Mucosa of descending colon (tissue), 3 donors: Measurements from ENCODE around the gene FILIP1. TPM values are rescaled to one million over a fixed set of nuclear protein-coding genes. Genes with fewer than 3 reads are reported as not detected.

Experiments
- ATAC-seq: fragments of 200-7000 bp; cut with Tn5 transposase; one replicate; pipeline ENCODE4 v1.9.1; 2020; ENCODE audit warnings: mild to moderate bottlenecking, moderate library complexity
- DNase-seq, 3 donors: peaks; one replicate each; pipeline ENCODE4 v3.0.0-alpha.2; 2020
- H3K36me3 ChIP-seq: fragments of 200-600 bp; one replicate; pipeline ENCODE4 v1.8.0; 2021; ENCODE audit warnings: low read depth, mild to moderate bottlenecking
- H3K4me1 ChIP-seq: fragments of 200-600 bp; one replicate; pipeline ENCODE4 v1.8.0; 2021; ENCODE audit warnings: low read depth, mild to moderate bottlenecking
- H3K4me3 ChIP-seq: fragments of 200-600 bp; one replicate; pipeline ENCODE4 v1.8.0; 2021; ENCODE audit warnings: mild to moderate bottlenecking
- H3K9me3 ChIP-seq: fragments of 200-600 bp; one replicate; pipeline ENCODE4 v1.8.0; 2021; ENCODE audit warnings: mild to moderate bottlenecking
- CTCF ChIP-seq: fragments of 200-600 bp; IDR thresholded peaks from one replicate; pipeline ENCODE4 v1.8.0; 2022; ENCODE audit warnings: antibody characterized with exemption, mild to moderate bottlenecking
- intact Hi-C, 2 donors: fragments of 100-400 bp; cut with DNase I in 1 of 2; cut with micrococcal nuclease in 1 of 2; formaldehyde crosslinking; loops; one replicate each; pipeline versions ENCODE4 v1.11.0 to v1.11.1; 2022; cut with DNase I, micrococcal nuclease
- total RNA-seq, 3 donors: library from RNA; stranded (reverse); fragmentation: NEBNext Ultra II Directional in 2 of 3; extraction: Animal tissue kit (Norgen Biotek cat#: 25700) in 2 of 3; gene quantifications; one replicate each; pipeline versions ENCODE4 v1.2.1 to v1.2.4, GENCODE V29; 2021 to 2023
- donor health status: DM: no; HTN: no; CAD: no; lungs with moderate emphysema.
- donor health status: DM: no; HTN: no; CAD: no.
- donor health status: DM: no; HTN: yes; CAD: no.

Gene FILIP1
- total RNA-seq, 3 donors from 2014 or later = 1.0 to 49.8 (median 3.6) TPM

- intact Hi-C loops = no loop called here
- Histone ChIP-seq H3K9me3 (no peaks in the 10 kb centered on the region), H3K4me1 (peaks cover 16% of the 10 kb centered on the region), H3K4me3 (no peak overlapping the region), H3K36me3 (no peaks in the 10 kb centered on the region)
- no peak for TF ChIP-seq CTCF
- DNase-seq = no peak
- no peak for ATAC-seq
Measured at GRCh38 chr6:75278474-75279077, 215.0 kb downstream of the FILIP1 start.

GRCh38 chr6:75275067-75275466 lies 218.5 kb downstream of the FILIP1 start:
- Histone ChIP-seq H3K4me3 (no peak overlapping the region), H3K36me3 (no peaks in the 10 kb centered on the region), H3K9me3 (no peaks in the 10 kb centered on the region), H3K4me1 (no peaks in the 10 kb centered on the region)
- ATAC-seq = peak; percentile 42
- TF ChIP-seq CTCF = no peak
- intact Hi-C loops = no loop called here
- DNase-seq = no peak

- H3K4me1 ChIP-seq = peaks cover 5% of the 10 kb centered on the region
- ATAC-seq = peak; percentile 59
- intact Hi-C loops = no loop called here
Measured at GRCh38 chr6:75273009-75273408, 220.6 kb downstream of the FILIP1 start.

GRCh38 chr6:75272145-75272840 lies 221.3 kb downstream of the FILIP1 start:
- intact Hi-C loops = no loop called here
- no peak for TF ChIP-seq CTCF
- Histone ChIP-seq H3K9me3 (no peaks in the 10 kb centered on the region), H3K4me3 (no peak overlapping the region), H3K4me1 (peaks cover 12% of the 10 kb centered on the region), H3K36me3 (no peaks in the 10 kb centered on the region)
- ATAC-seq (peak; percentile 39), DNase-seq (no peak)

More at GRCh38 chr6:75273009-75273408, 220.6 kb downstream of the FILIP1 start:
- no peak for DNase-seq
- Histone ChIP-seq H3K4me3 (no peak overlapping the region), H3K36me3 (no peaks in the 10 kb centered on the region), H3K9me3 (no peaks in the 10 kb centered on the region)
- TF ChIP-seq CTCF = no peak

- Histone ChIP-seq H3K9me3 (no peaks in the 10 kb centered on the region), H3K4me3 (no peak overlapping the region), H3K4me1 (peaks cover 17% of the 10 kb centered on the region), H3K36me3 (no peaks in the 10 kb centered on the region)
- no peak for TF ChIP-seq CTCF
- DNase-seq (no peak), ATAC-seq (no peak)
- intact Hi-C loops = loop anchor here in 1 of 2 donors (10.0 kb wide), 1 partner anchor 256 kb away; no protein-coding TSS in a partner anchor
Measured at GRCh38 chr6:75268988-75269354, 224.6 kb downstream of the FILIP1 start.
